DND-41 (cell line): ENCODE data around the gene CD79A.

Source experiments
- ATAC-seq: fragments of 200-7000 bp; cut with Tn5 transposase; 3 replicates; pipeline ENCODE4 v1.9.1; 2021; ENCODE audit warnings: low read depth; ENCODE audit not compliant: insufficient read depth
- DNase-seq: peaks from one replicate; pipeline ENCODE4 v3.0.0-alpha.2; 2020
- H2AFZ ChIP-seq: 2 replicates; pipeline ENCODE4 v1.6.0; 2012; ENCODE audit warnings: low read depth, low read length
- H3K27ac ChIP-seq: 2 replicates; pipeline ENCODE4 v1.5.1; 2012; ENCODE audit warnings: low read length, inconsistent platforms
- H3K27me3 ChIP-seq: fragments of 200-600 bp; sonication (generic); 2 replicates; pipeline ENCODE4 v1.6.0; 2012; ENCODE audit warnings: low read length, mild to moderate bottlenecking, inconsistent platforms; ENCODE audit not compliant: insufficient read depth, poor library complexity
- H3K36me3 ChIP-seq: 2 replicates; pipeline ENCODE4 v1.5.1; 2012; ENCODE audit warnings: low read length, inconsistent platforms; ENCODE audit not compliant: insufficient read depth
- H3K4me1 ChIP-seq: 2 replicates; pipeline ENCODE4 v1.5.1; 2012; ENCODE audit warnings: mild to moderate bottlenecking, low read length; ENCODE audit not compliant: insufficient read depth
- H3K4me2 ChIP-seq: 2 replicates; pipeline ENCODE4 v1.6.0; 2012; ENCODE audit warnings: mild to moderate bottlenecking, moderate library complexity, low read length, inconsistent platforms; ENCODE audit not compliant: insufficient read depth
- H3K4me3 ChIP-seq, 2 experiments: fragments of 200-600 bp in 1 of 2; shearing (Covaris generic) in 1 of 2; 2 replicates each; pipeline ENCODE4 v1.5.1; 2012 to 2016; ENCODE audit warnings: inconsistent platforms in 2 of 2, low read length in 2 of 2, mild to moderate bottlenecking in 2 of 2, low read depth in 1 of 2, moderate library complexity in 1 of 2
- H3K79me2 ChIP-seq: 2 replicates; pipeline ENCODE4 v1.6.0; 2012; ENCODE audit warnings: low read length, inconsistent platforms; ENCODE audit not compliant: insufficient read depth
- H3K9ac ChIP-seq: 2 replicates; pipeline ENCODE4 v1.6.0; 2012; ENCODE audit warnings: low read depth, mild to moderate bottlenecking, inconsistent platforms, low read length, moderate library complexity
- H3K9me3 ChIP-seq: 2 replicates; pipeline ENCODE4 v1.5.1; 2012; ENCODE audit warnings: low read length, moderate library complexity, mild to moderate bottlenecking, inconsistent platforms; ENCODE audit not compliant: insufficient read depth, severe bottlenecking
- H4K20me1 ChIP-seq: 2 replicates; pipeline ENCODE4 v1.6.0; 2012; ENCODE audit warnings: low read length; ENCODE audit not compliant: insufficient read depth
- CTCF ChIP-seq: IDR thresholded peaks from 2 replicates; pipeline ENCODE4 v1.5.1; 2012; ENCODE audit warnings: borderline replicate concordance, low read length, moderate library complexity, mild to moderate bottlenecking; ENCODE audit not compliant: poor library complexity, severe bottlenecking; ENCODE audit errors: extremely low read depth
- EZH2 ChIP-seq: IDR thresholded peaks from 3 replicates; pipeline ENCODE4 v1.6.1; 2012; ENCODE audit warnings: borderline replicate concordance, low read depth, mild to moderate bottlenecking, moderate library complexity, low read length, inconsistent platforms; ENCODE audit not compliant: severe bottlenecking

The CD79A gene

DNA sequence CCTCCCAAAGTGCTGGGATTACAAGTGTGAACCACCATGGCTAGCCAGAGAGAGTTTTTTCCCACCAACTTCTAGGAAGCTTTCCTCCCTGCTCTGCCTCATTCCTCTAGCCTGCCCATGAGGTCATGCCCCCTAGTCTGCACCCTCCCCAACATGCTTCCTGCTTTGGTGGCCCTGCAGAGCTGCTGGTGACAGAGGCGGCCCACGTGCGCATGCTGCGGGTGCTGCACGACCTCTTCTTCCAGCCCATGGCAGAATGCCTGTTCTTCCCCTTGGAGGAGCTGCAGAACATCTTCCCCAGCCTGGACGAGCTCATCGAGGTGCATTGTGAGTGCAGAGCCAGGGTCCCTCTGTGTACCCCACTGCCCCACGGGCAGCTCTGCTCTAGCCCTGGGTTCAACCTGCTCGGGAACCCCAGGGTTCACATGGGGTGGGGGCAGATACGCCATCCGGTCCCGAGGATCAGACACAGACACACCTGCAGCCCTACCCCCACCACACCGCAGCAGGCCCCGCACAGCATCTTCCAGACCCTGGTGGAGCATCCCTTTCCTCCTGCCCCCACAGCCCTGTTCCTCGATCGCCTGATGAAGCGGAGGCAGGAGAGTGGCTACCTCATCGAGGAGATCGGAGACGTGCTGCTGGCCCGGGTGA lies 24.8 kb downstream of the CD79A start:
- no peak for TF ChIP-seq EZH2
- no peak for TF ChIP-seq CTCF
- Histone ChIP-seq H3K4me2 (no peak overlapping the region), H3K36me3 (peaks cover 96% of the 10 kb centered on the region), H3K9ac (no peak overlapping the region), H3K9me3 (no peaks in the 10 kb centered on the region), H4K20me1 (peaks cover 42% of the 10 kb centered on the region), H3K4me1 (peaks cover 3% of the 10 kb centered on the region; the same call in 1 of the 2 replicates), H3K79me2 (peaks cover 14% of the 10 kb centered on the region), H3K27me3 (no peaks in the 10 kb centered on the region), H3K4me3 (no peak overlapping the region), H3K27ac (no peak overlapping the region), H2AFZ (no peak overlapping the region)
- no peak for DNase-seq
- ATAC-seq: no peak

GRCh38 chr19:41902594-41902993 lies 25.5 kb downstream of the CD79A start:
- Histone ChIP-seq H3K9me3 (no peaks in the 10 kb centered on the region), H3K79me2 (peaks cover 8% of the 10 kb centered on the region), H3K27me3 (no peaks in the 10 kb centered on the region), H4K20me1 (peaks cover 41% of the 10 kb centered on the region), H3K9ac (no peak overlapping the region), H3K4me3 (no peak overlapping the region), H2AFZ (no peak overlapping the region), H3K27ac (no peak overlapping the region), H3K4me2 (no peak overlapping the region), H3K4me1 (no peaks in the 10 kb centered on the region), H3K36me3 (peaks cover 98% of the 10 kb centered on the region)
- no peak for TF ChIP-seq CTCF
- TF ChIP-seq EZH2: no peak
- no peak for DNase-seq
- ATAC-seq: no peak

GRCh38 chr19:41903193-41903953 lies 26.3 kb downstream of the CD79A start:
- H3K27me3 ChIP-seq: no peaks in the 10 kb centered on the region
- no peak overlapping the region for H2AFZ ChIP-seq
- H3K36me3 ChIP-seq: peaks cover 95% of the 10 kb centered on the region
- peaks cover 6% of the 10 kb centered on the region; the same call in 1 of the 2 replicates for H3K79me2 ChIP-seq
- ATAC-seq: no peak
- H3K27ac ChIP-seq: no peak overlapping the region
- no peak overlapping the region for H3K4me3 ChIP-seq
- H3K4me2 ChIP-seq: no peak overlapping the region
- TF ChIP-seq CTCF: no peak
- no peak for TF ChIP-seq EZH2
- H3K9me3 ChIP-seq: no peaks in the 10 kb centered on the region
- no peaks in the 10 kb centered on the region for H3K4me1 ChIP-seq
- peaks cover 38% of the 10 kb centered on the region for H4K20me1 ChIP-seq
- DNase-seq: no peak
- H3K9ac ChIP-seq: no peak overlapping the region
